HepG2 (cell line): ENCODE results near the gene ZCCHC24. TPM values are rescaled to one million over a fixed set of nuclear protein-coding genes. Genes with fewer than 3 reads are reported as not detected.

ENCODE experiments used
- ATAC-seq: fragments of 200-7000 bp; cut with Tn5 transposase; 3 replicates; pipeline ENCODE4 v1.9.1; 2020; ENCODE audit warnings: mild to moderate bottlenecking, moderate library complexity
- BruUV-seq: library from RNA; stranded (reverse); fragments of 400-500 nt; replicated peaks from 2 replicates; lab custom pipeline; 2021; lab: Mats Ljungman, UMichigan
- CTCF ChIA-PET: fragments of 300-600 bp; formaldehyde crosslinking; extraction: SDS; loops from one replicate; lab custom pipeline; 2021; ENCODE audit warnings: low total read pairs, inconsistent platforms, low intra/inter-chr PET ratio; lab: Yijun Ruan, JAX
- POLR2A ChIA-PET: fragments of 350-600 bp; sonication (Branson Sonifier 250); formaldehyde crosslinking; loops from one replicate; lab custom pipeline; 2020; ENCODE audit warnings: antibody characterized with exemption, inconsistent platforms; lab: Yijun Ruan, JAX
- DNase-seq: peaks from one replicate; pipeline ENCODE4 v3.0.0-alpha.2; 2015; ENCODE audit warnings: low spot score
- FAIRE-seq: peaks from 3 replicates; lab custom pipeline; 2011; peaks lifted over from hg19 to GRCh38; lab: Jason Lieb, UNC
- H2AFZ ChIP-seq: one replicate; pipeline ENCODE4 v1.6.1; 2011; ENCODE audit warnings: low read length, inconsistent platforms
- H3K27ac ChIP-seq: fragments of 300-600 bp; 3 replicates; pipeline ENCODE4 v1.8.0; 2011; ENCODE audit warnings: mixed run types, mild to moderate bottlenecking, mixed read lengths, low read length, inconsistent platforms; ENCODE audit not compliant: insufficient read depth; ENCODE audit errors: extremely low read length
- H3K27me3 ChIP-seq, 2 experiments: fragments of 200-600 bp in 1 of 2; 2 replicates in 1 of 2; 3 replicates in 1 of 2; pipeline versions ENCODE4 v1.6.0 to v1.8.0; 2011; ENCODE audit warnings: low read length in 2 of 2, mild to moderate bottlenecking in 2 of 2, moderate library complexity in 2 of 2, inconsistent platforms in 1 of 2; ENCODE audit not compliant: insufficient read depth in 2 of 2, control insufficient read depth in 1 of 2
- H3K36me3 ChIP-seq, 2 experiments: fragments of 200-600 bp in 1 of 2; replicated peaks in 1 of 2; 2 replicates in 1 of 2; 3 replicates in 1 of 2; pipeline versions ENCODE4 v1.5.1 to v1.8.0; 2011; ENCODE audit warnings: low read length in 2 of 2, inconsistent platforms in 1 of 2; ENCODE audit not compliant: insufficient read depth in 2 of 2, control insufficient read depth in 1 of 2
- H3K4me1 ChIP-seq: 2 replicates; pipeline ENCODE4 v1.5.1; 2012; ENCODE audit warnings: low read length, inconsistent platforms; ENCODE audit not compliant: insufficient read depth
- H3K4me2 ChIP-seq: 2 replicates; pipeline ENCODE4 v1.6.0; 2011; ENCODE audit warnings: low read depth, low read length, inconsistent platforms
- H3K4me3 ChIP-seq, 3 experiments: fragments of 200-600 bp in 1 of 3; sonication (generic), shearing (Covaris generic) in 1 of 3; replicated peaks in 1 of 3; 2 replicates each; pipeline ENCODE4 v1.5.1; 2011 to 2016; ENCODE audit warnings: low read length in 3 of 3, inconsistent platforms in 2 of 3, low read depth in 2 of 3, mild to moderate bottlenecking in 2 of 3, control low read depth in 1 of 3, mixed read lengths in 1 of 3; ENCODE audit not compliant: insufficient read depth in 1 of 3
- H3K79me2 ChIP-seq: one replicate; pipeline ENCODE4 v1.6.1; 2011; ENCODE audit warnings: low read length, inconsistent platforms; ENCODE audit not compliant: insufficient read depth
- H3K9ac ChIP-seq: 2 replicates; pipeline ENCODE4 v1.6.0; 2011; ENCODE audit warnings: mild to moderate bottlenecking, low read depth, low read length, inconsistent platforms; ENCODE audit not compliant: insufficient read depth
- H3K9me3 ChIP-seq: 2 replicates; pipeline ENCODE4 v1.5.1; 2012; ENCODE audit warnings: mild to moderate bottlenecking, low read length
- H4K20me1 ChIP-seq: 2 replicates; pipeline ENCODE4 v1.6.0; 2011; ENCODE audit warnings: inconsistent platforms, mild to moderate bottlenecking, low read length, moderate library complexity; ENCODE audit not compliant: insufficient read depth
- MIER2 ChIP-seq: IDR thresholded peaks from 2 replicates; pipeline ENCODE4 v1.6.1; 2016; ENCODE audit warnings: missing biosample characterization, missing genetic modification reagents
- NFE2 ChIP-seq: sonication (generic); formaldehyde crosslinking; IDR thresholded peaks from 2 replicates; pipeline ENCODE4 v1.4.0; 2020; ENCODE audit warnings: missing genetic modification reagents
- THYN1 ChIP-seq: sonication (generic); formaldehyde crosslinking; IDR thresholded peaks from 2 replicates; pipeline ENCODE4 v1.8.1; 2023; ENCODE audit warnings: low read depth, mild to moderate bottlenecking, moderate library complexity, missing genetic modification reagents, borderline replicate concordance
- WIZ ChIP-seq: sonication (generic); formaldehyde crosslinking; IDR thresholded peaks from 2 replicates; pipeline ENCODE4 v1.5.1; 2020; ENCODE audit warnings: mild to moderate bottlenecking, missing genetic modification reagents
- ZNF275 ChIP-seq: sonication (generic); formaldehyde crosslinking; IDR thresholded peaks from 2 replicates; pipeline ENCODE4 v1.8.0; 2022; ENCODE audit warnings: missing genetic modification reagents, mild to moderate bottlenecking, inconsistent platforms, borderline replicate concordance
- ZNF441 ChIP-seq: sonication (generic); formaldehyde crosslinking; IDR thresholded peaks from 2 replicates; pipeline ENCODE4 v1.7.0; 2021; ENCODE audit warnings: missing genetic modification reagents, borderline replicate concordance
- ZNF530 ChIP-seq: sonication (generic); formaldehyde crosslinking; IDR thresholded peaks from 2 replicates; pipeline ENCODE4 v1.5.0; 2020; ENCODE audit warnings: low read depth, mild to moderate bottlenecking, missing genetic modification reagents
- ZNF564 ChIP-seq: sonication (generic); formaldehyde crosslinking; IDR thresholded peaks from 2 replicates; pipeline ENCODE4 v1.8.1; 2023; ENCODE audit warnings: mild to moderate bottlenecking, missing genetic modification reagents
- ZNF598 ChIP-seq: sonication (generic); formaldehyde crosslinking; IDR thresholded peaks from 2 replicates; pipeline ENCODE4 v1.5.1; 2020; ENCODE audit warnings: mild to moderate bottlenecking, missing genetic modification reagents, borderline replicate concordance
- ZZZ3 ChIP-seq: sonication (generic); formaldehyde crosslinking; IDR thresholded peaks from 2 replicates; pipeline ENCODE4 v1.4.0; 2020; ENCODE audit warnings: missing genetic modification reagents, mild to moderate bottlenecking, borderline replicate concordance
- WGBS: methylation state at CpG from one replicate; pipeline ENCODE4 v1.1.6; 2017; ENCODE audit warnings: low lambda C conversion rate; 5-methylcytosine and 5-hydroxymethylcytosine counted together
- in situ Hi-C: cut with HindIII; loops from 2 replicates; pipeline ENCODE4 v1.10.0; 2017; ENCODE audit warnings: low pct_unique_long_range_greater_than_20kb; ENCODE audit not compliant: extremely low pct_ligation_motif_present
- intact Hi-C: fragments of 100-400 bp; cut with micrococcal nuclease; formaldehyde crosslinking; loops from one replicate; pipeline ENCODE4 v1.10.0; 2022; ENCODE audit not compliant: unreplicated experiment
- polyA plus RNA-seq, 8 experiments: library from polyadenylated mRNA; depleted of rRNA in 3 of 8; stranded (reverse) in 7 of 8; unstranded in 1 of 8; fragments of >200 nt; fragmentation: Illumina TruSeq in 4 of 8; extraction: Trizol in 4 of 8; gene quantifications; 2 replicates each; pipeline versions ENCODE4 v1.2.1 to v1.2.3, GENCODE V29; 2011 to 2016; ENCODE audit warnings: low read depth in 4 of 8, missing spikeins in 1 of 8, mixed read lengths in 1 of 8; ENCODE audit not compliant: insufficient read depth in 1 of 8
- total RNA-seq, 5 experiments: library from RNA; depleted of rRNA; stranded (reverse); fragments of >200 nt; fragmentation: Illumina TruSeq; extraction: Trizol; gene quantifications; 2 replicates each; pipeline ENCODE4 v1.2.3, GENCODE V29; 2016; ENCODE audit warnings: low read depth in 1 of 5

ZCCHC24 gene
- total and polyA plus RNA-seq, 2 of the 13 experiments (the other 11 are each of a cell fraction or from before 2014, with no cell fraction given): 3.1 to 7.9 TPM

GRCh38 chr10:79482741-79483140, 37.3 kb upstream of the ZCCHC24 start:
- Histone ChIP-seq H3K4me3 (no peak overlapping the region), H3K9ac (no peak overlapping the region), H3K27ac (no peak overlapping the region), H3K27me3 (peaks cover 3 to 12% of the 10 kb centered on the region in 2 experiments; a peak in 2 of 5 replicates), H3K9me3 (no peaks in the 10 kb centered on the region), H4K20me1 (no peaks in the 10 kb centered on the region), H3K4me1 (no peaks in the 10 kb centered on the region), H2AFZ (no peak overlapping the region), H3K36me3 (no peaks in the 10 kb centered on the region), H3K4me2 (no peak overlapping the region), H3K79me2 (no peaks in the 10 kb centered on the region)
- BruUV-seq: no TSS peak
- WGBS: 12% methylated on average over 4 of the region's 4 CpGs
- intact Hi-C loops: no loop called here
- ATAC-seq: no peak
- ChIA-PET CTCF (no interaction called here), POLR2A (no interaction called here)
- DNase-seq: no peak
- TF ChIP-seq WIZ (CRISPR knock-in tag): no peak
- TF ChIP-seq MIER2 (CRISPR knock-in tag): no peak
- no peak for TF ChIP-seq ZNF275
- TF ChIP-seq ZNF564: no peak
- TF ChIP-seq THYN1 (CRISPR knock-in tag): no peak
- no peak for TF ChIP-seq ZZZ3
- TF ChIP-seq ZNF441: no peak
- no peak for TF ChIP-seq NFE2
- TF ChIP-seq ZNF530 (CRISPR knock-in tag): no peak
- no peak for TF ChIP-seq ZNF598 (CRISPR knock-in tag)
- in situ Hi-C loops: no loop called here
- FAIRE-seq: no peak
